ENCODE results near the gene PCDHGA11.
"Not testable (repeated sequence)": the region's sequence is repeated elsewhere in the genome, so short reads cannot be mapped to it uniquely, and the experiment has no call there.

The PCDHGA11 gene

GRCh38 chr5:141432726-141433125, 11.9 kb downstream of the PCDHGA11 start:
- DNase-seq, result not testable (repeated sequence)

- no peak for DNase-seq
Observed at GRCh38 chr5:141434006-141434405, 13.2 kb downstream of the PCDHGA11 start.

GRCh38 chr5:141437221-141437620, 16.4 kb downstream of the PCDHGA11 start:
- no peak for DNase-seq

- DNase-seq, result no peak
Observed at GRCh38 chr5:141439411-141440141, 18.7 kb downstream of the PCDHGA11 start.

- no peak for DNase-seq
Observed at GRCh38 chr5:141440341-141440740, 19.5 kb downstream of the PCDHGA11 start.

- DNase-seq, result no peak
Observed at GRCh38 chr5:141441571-141442170, 20.8 kb downstream of the PCDHGA11 start.

GRCh38 chr5:141465351-141465750, 44.5 kb downstream of the PCDHGA11 start:
- no peak for DNase-seq
